ENCODE data around the gene KDM3B. TPM values are rescaled to one million over a fixed set of nuclear protein-coding genes. Genes with fewer than 3 reads are reported as not detected.

The KDM3B gene
- total and polyA plus RNA-seq, 2 of the 8 experiments (the other 6 are each of a cell fraction or from before 2014, with no cell fraction given): 27.1 to 78.1 TPM

GRCh38 chr5:138352071-138352721 is at the start of gene KDM3B (continued):
- TF ChIP-seq KDM5A (IDR thresholded peaks at IDR 0.05; ENCODE audit: low read length): no peak
- peak; percentile 99 to 100 (median 99) for TF ChIP-seq CTCF (IDR thresholded peaks at IDR 0.05; ENCODE audit: control extremely low read depth in 1 of 3, insufficient read depth in 1 of 3, low read depth in 1 of 3, low read length in 3 of 3)
- TF ChIP-seq EZH2 (IDR thresholded peaks at IDR 0.05; ENCODE audit: low read depth, low read length, severe bottlenecking): no peak
- TF ChIP-seq RFX5 (IDR thresholded peaks at IDR 0.05; ENCODE audit: borderline replicate concordance, low read depth, low read length): no peak
- TF ChIP-seq RBBP5 (IDR thresholded peaks at IDR 0.05; ENCODE audit: borderline replicate concordance, low read depth, low read length): no peak
- TF ChIP-seq POLR2A (IDR thresholded peaks at IDR 0.05; ENCODE audit: control extremely low read depth in 1 of 2, low read depth in 2 of 2, low read length in 2 of 2): peak in 1 of 2 experiments; percentile 23; a peak in 1 of 3 replicates
- TF ChIP-seq TBP (IDR thresholded peaks at IDR 0.05; ENCODE audit: low read depth, low read length): no peak
- TF ChIP-seq ATF2 (IDR thresholded peaks at IDR 0.05; ENCODE audit: low read length): peak; percentile 43; the same call in 1 of the 2 replicates
- no peak for TF ChIP-seq POU5F1 (IDR thresholded peaks at IDR 0.05; ENCODE audit: low read depth, low read length)
- TF ChIP-seq GTF2F1 (IDR thresholded peaks at IDR 0.05; ENCODE audit: borderline replicate concordance, low read depth, low read length): no peak
- TF ChIP-seq TEAD4 (IDR thresholded peaks at IDR 0.05; ENCODE audit: low read depth, low read length): 0 out of 2 replicates have a peak, but pooled peaks have one; percentile 21
- TF ChIP-seq SUZ12 (IDR thresholded peaks at IDR 0.05; ENCODE audit: low read length): no peak
- TF ChIP-seq RXRA (IDR thresholded peaks at IDR 0.05; ENCODE audit: insufficient read depth, low read depth, low read length): peak; percentile 67; the same call in 1 of the 2 replicates
- TF ChIP-seq CBX8 (IDR thresholded peaks at IDR 0.05; ENCODE audit: borderline replicate concordance, low read depth, low read length): no peak
- no peak for TF ChIP-seq HDAC2 (IDR thresholded peaks at IDR 0.05; ENCODE audit: borderline replicate concordance in 1 of 2, low read depth in 2 of 2, low read length in 2 of 2)
- peak; percentile 74; the same call in 1 of the 2 replicates for TF ChIP-seq YY1 (IDR thresholded peaks at IDR 0.05; ENCODE audit: low read depth, low read length)
- peak; percentile 52; the same call in 1 of the 2 replicates for TF ChIP-seq JUND (IDR thresholded peaks at IDR 0.05; ENCODE audit: low read length)
- TF ChIP-seq TCF12 (IDR thresholded peaks at IDR 0.05; ENCODE audit: low read depth, low read length): peak; percentile 67; the same call in 1 of the 2 replicates
- TF ChIP-seq ASH2L (IDR thresholded peaks at IDR 0.05; ENCODE audit: low read length): no peak
- TF ChIP-seq MAFK (IDR thresholded peaks at IDR 0.05; ENCODE audit: low read depth, low read length): no peak
- no peak for TF ChIP-seq JUN (IDR thresholded peaks at IDR 0.05; ENCODE audit: low read depth, low read length)

Measured in H1 (cell line).